Measurements from ENCODE around the gene KIAA1549.

The KIAA1549 gene

DNA sequence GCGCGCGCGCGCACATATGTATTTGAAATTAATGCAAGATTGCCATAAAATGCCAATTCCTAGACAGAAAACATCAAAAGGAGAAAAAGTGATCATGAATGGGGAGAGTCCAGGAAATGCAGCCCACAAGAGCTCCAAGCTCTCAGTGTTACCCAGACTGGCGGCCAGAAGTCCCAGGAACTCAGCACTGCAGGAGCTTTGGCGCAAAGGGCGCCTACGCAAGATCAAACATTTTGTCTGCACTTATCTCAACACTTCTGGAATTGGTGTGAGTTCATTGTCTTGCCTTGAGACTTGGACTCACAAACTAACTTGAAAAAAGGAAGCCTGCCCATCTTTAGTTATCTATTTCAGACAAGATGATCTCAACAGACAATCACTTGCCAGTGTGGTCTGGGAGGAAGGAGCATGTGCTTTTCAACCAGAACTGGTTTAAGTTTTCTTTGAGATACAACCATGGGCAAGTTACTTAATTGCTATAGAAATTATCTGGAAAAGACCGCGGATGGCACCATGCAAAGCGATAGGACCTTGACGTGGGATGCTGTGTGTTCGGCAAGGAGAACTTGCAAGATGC is 77.2 kb downstream of the KIAA1549 start:
- no peak for DNase-seq (ENCODE audit: low spot score)

DNA sequence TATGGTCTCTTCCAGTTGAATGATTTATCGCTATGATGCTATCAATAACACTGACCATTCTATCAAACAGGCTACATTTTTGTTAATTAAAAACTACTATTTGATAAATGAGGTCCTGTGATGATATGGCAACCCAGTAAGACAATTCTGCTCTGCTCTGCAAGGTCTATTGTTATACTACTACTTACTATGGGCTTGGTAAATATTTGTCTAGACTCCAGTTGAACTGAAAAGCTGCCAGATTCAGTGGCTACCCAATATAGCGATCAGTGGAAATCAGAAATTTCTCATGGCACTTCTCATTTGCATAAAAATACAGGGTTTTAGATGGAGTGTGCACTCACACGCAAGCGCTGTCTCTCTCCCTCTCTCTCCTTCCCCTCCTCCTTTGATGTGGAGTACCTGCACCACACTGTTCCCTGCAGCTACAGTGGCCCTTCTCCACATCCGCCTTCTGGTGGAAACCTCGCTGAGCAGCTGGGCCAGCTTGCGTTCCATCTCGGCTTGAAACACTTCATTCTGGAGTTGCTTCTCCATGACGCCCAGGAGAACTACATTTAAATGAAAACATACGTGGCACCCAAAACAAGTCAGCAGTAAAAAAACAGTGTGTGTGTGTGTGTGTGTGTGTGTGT is 77.9 kb downstream of the KIAA1549 start:
- DNase-seq (ENCODE audit: low spot score): no peak

DNA sequence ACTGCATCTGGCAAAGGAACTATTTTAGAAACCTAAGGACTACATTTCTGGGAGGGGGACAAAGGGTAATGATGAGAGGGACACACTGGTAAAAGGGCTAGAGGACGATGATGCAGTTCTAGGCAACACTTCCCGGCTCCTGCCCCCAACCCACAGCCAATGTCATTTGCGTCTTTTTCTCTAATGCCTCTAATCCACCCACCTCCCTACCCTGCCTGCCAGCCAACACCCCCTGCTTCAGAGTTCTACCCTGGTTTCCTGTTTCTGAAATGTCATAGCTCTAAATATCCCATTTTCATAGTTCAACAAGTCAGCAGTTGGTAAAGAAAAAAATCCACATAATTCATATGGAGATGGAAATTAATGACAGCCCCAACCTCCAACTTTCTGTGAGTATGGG is 79.0 kb downstream of the KIAA1549 start:
- no peak for DNase-seq (ENCODE audit: low spot score)

DNA sequence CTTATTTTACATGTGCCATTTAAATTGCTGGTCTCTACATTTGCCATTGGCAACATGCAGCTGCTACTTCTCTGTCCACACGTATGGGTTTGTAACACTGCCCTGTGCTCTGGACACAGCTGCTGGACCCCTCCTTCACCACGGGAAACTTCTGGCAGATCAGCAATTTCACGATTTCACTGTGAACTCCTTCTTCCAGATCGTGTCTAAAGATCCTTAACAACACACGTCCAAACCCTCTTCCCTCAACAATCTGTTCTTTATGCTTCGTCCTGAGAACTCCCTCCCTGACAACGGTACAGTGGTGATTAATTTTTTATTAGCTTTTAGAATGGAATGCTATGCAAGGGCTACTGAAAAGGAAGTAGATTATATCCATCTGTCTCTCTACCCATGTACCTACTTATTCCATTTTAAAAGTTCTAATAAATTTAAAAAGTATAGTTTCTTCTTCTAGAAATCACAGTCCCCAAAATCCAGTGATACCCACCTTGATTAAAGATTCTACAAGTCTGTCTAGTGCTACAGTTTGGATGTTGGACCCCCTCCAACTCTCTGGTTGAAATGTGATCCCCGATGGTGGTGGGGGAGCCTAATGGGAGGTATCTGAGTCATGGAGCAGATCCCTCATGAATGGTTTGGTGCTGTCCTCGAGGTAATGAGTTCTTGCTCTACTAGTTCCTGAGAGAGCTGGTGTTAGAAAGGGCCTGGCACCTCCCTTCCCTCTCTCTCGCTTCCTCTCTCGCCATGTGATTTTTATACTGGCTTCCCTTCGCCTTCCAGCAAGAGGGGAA is 81.0 kb downstream of the KIAA1549 start:
- no peak for DNase-seq (ENCODE audit: low spot score)

DNA sequence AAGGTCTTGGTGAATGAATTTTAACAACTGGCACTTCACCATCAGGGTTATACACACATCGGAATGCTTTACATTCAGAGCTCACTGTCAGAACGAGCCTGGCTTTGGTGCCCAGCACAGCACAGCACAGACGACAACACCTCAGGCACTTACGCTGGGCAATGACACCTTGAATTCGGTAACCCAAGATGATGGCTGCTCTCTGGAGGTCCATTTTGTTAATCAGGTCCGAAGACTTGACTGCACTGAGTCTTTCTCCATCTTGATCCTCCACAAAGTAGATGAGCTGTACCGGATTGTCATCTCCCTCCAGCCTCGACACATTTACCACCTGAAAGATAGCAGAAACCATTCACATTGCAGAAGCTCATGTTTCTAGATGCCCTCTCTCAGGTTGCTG is 82.4 kb downstream of the KIAA1549 start:
- DNase-seq (ENCODE audit: low spot score): no peak

DNA sequence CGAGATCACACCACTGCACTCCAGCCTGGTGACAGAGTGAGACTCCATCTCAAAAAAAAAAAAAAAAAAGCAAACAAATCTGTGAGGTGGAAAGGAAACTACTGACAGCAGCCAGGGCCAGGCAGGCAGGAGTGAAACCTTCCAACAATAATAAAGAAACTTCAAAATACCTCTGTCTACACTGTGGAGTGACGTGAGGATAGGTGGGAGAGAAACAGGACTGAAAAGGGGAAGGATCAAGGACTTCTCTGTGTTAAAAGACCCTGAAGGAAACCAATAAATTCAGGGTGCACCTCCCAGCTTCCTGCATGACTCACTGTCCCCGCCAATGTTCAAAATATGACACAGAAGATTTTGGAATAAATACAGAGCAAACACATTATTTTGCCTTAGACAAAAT is 82.9 kb downstream of the KIAA1549 start:
- DNase-seq (ENCODE audit: low spot score): no peak

DNA sequence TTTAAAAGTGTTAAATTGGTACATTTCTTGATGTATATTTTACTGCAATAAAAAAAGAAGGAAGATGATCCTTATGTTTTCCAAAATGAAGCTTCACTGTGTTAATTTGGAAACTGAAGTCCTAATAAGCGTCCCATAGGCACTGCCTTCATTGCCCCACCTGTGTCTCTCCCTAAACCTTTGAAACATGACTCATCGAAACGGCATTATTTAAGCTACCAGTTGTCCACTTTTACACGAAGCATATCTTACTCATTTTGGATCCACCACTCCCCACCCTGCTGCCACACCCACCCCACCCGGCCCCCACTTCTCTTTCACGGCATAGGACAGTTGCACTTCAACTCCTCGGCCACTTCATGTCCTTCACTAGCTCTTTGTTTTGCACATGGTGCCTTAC is 85.5 kb downstream of the KIAA1549 start:
- no peak for DNase-seq (ENCODE audit: low spot score)

DNA sequence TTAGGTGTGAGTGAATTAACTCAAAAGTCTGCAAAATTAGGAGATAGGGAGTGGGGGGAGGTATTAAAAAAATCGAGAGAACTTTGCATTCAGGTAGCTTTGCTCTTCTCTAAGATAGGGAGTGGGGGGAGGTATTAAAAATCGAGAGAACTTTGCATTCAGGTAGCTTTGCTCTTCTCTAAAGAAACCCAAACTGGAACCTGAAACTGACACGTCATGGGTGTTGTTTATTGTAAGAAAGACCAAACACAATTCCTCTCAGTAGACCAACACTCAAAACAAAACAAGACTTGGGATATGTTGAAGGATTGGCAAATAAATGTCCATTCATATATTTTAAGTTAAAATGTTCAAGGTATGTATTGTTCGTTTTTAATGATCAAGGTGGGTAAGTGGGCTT is 87.9 kb downstream of the KIAA1549 start:
- DNase-seq (ENCODE audit: low spot score): no peak

DNA sequence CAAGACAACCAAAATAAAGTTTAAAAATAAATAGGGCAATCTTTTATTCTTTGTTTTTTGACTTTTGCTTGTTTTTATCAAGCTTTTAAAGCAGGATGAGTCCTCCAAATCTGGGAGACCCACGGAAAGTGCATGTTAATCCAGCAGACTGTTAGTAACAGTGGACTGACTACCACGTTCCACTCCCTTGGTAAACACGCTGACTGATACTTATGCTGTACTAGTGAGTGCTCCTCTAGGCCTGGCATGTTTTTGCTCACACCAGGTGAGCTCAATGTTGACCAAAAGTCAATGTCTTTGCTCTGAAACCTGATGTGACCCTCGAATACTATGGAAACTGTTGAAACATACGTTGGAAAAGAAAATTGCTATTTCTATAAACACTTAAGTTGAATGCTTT is 88.4 kb downstream of the KIAA1549 start:
- DNase-seq (ENCODE audit: low spot score): no peak

DNA sequence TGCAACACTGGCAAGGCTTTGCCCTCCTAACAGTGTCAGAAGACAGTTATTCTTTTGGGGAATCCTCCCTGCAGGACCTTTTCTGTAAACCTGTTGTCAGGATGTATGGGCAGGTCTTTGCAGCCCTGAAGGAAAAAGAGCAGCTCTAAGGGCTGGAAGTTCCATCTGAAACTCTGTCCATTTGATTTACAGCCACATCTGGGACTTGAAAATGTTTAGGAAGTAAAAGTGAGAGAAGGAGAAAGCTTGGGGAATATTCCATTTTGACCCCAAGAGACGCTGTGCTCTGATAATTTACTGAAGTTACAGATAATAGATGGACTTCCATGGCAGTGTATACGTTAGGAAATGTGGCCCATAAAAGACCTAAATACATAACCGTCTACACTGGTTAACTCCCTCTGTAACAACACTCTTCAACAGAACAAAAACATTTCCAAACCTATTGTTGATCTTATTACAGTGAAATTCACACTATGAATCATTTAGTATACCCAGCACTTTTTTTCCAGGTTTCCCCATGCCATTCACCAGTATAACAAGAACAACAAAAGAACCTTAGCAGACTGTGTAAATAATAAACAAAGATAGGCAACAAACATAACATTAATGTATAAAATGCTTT is 89.1 kb downstream of the KIAA1549 start:
- no peak for DNase-seq (ENCODE audit: low spot score)

DNA sequence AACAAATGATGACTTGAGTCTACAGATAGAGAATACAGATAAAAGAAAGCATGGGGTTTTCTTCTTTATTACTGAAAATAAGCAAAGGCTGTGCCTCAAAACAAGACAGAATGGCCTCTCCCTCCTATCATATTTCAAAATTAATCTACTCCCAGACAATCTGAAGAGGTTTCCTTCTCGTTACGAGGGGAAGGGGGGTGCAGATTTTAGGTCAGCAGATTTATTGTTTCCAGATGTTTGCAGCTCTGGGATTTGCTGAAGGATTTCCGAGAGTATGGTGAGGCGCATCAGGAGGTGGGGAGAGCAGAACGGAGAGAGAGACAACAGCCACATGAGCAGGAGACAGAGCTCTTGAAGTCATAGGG is 89.8 kb downstream of the KIAA1549 start:
- DNase-seq (ENCODE audit: low spot score): no peak

DNA sequence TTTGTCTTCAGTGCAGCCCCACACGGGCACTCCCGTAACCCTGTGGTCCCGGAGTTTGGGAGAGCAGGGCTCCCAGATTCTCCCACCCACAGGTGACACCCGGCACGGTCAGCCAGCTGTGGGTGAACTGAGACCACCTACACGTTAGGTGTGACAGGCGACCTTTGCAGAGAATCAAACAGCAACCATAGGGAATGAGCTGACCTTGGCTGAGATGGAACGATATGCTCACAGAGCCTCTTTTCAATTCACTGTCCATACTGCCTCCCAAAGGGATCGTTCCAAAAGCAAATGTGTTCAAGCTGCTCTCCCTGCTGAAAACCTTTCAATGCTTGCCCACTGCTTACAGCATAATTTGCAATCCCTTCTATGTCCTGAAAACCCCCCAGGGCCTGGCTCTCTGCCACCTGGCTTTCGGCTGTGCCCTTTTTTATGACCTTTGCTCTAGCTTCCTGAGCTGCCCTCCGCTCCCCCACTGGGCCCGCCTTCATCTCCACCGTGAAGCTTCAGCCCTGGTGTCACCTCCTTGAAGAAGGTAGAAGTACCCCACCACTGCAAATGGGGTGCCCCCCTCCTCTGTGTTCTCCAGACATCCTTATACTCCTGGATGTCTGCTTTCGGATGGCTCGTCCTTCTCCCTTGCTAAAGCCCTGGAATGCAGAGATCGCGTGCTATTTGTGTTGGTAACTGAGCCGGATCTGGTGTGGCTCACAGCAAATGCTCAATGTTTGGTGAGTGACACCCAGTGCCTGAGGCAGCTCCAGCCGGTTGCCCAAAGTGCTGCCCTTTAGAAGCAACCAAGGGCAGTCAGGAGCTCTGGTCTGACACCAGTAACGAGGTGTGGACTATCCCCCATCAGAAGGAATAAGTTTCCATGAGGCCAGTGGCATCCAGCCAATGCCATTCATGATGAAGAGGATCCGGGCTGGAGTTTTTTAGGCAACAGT is 90.4 kb downstream of the KIAA1549 start:
- no peak for DNase-seq (ENCODE audit: low spot score)

DNA sequence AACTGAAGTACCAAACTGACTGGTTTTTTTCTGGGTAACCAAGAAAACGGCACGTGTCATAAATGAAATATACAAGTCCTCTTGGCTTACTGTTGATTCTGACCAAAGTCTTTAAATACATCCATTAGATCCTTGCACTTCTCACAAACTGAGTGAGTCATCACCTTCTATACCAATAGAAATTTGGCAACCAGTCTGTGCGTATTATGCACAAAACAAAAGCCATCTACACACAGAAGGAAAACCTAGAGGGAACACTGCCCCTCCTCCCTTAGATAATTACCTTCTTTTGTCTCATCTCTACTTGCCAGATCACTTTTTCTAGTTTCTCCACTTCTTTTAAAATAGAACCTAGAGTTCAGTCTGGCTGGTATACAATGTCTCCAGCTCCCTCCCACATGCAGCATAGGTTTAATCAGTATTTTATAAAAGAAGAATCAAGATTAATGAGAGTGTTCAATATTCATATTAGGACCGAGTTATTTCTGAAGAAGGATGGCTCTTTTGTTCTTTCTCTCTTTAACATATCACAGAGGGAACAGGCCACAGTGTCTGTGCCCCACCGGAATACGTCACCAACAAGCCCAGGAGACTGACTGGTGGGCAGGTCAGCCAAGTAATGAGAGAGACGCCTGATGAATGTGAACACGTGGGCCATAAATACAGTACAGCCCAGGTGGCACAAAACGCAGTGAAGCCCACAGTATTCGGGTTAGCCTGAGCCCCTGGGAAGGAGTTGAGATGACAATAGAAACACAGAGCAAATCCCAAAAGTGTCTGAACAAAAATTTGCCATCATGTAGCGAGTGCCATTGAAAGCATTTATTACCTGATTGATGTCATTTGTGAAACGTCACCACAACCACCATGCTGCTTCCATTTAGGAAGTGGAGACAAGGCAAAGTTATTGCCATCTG is 91.3 kb downstream of the KIAA1549 start:
- DNase-seq (ENCODE audit: low spot score): no peak

DNA sequence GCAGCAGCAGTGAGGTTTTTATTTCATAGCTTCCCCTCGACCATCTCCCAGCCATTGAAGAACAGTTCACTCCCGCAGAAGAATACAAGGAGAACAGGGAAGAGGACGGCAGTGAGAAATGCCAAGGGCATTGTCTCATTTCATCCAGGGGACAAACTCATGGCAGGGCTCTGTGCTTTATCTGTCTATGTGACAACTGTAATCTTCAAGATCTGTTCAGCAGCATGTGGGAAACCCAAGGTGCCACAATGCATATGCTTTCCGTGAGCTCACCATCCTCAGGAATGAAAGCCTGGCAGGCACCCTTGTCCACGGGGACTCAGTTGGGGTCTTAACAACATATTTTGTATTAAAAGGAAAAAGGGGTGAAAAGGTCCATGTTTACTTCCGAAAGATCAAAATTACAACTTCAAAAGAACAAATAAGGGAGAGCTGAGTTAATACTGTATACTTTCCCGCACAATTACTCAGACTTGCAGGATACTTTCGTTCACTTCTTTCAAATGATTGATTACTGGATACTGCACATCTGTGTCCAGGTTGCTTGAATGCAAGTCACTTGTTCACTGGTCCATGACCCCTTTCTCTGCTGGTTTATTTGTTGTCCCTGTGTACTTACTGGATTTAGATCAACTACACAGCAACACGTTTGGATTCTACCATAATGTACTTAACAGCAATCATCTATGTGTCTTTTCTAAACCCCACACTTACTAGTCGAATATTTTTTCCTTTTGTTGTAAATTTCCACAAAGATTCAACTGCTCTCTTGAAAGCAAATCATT is 93.1 kb downstream of the KIAA1549 start:
- no peak for DNase-seq (ENCODE audit: low spot score)

DNA sequence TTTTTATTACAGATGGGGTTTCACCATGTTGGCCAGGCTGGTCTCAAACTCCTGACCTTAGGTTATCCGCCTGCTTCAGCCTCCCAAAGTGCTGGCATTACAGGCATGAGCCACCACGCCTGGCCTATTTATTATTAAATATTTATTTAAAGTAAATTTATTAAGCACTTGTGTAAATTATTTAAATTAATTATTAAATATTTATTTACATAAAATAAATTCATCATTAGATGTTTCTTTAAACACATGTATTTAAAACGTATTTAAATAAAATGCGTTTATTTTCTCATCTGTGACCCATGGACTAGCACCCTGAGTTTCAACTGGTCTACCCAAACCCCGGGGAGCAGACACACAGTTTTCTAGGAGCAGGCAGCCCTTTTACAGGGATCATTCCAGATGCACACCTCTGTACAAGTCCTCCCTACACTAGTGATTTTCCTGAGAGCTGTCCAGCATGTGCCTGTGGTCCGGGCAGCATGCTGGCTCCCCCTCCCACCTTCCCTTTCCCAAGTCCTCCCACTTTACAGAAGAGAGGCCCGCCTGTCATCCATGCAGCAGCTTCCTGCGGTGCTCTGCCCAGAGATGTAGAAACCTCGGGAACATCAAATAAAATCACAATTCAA is 94.0 kb downstream of the KIAA1549 start:
- DNase-seq (ENCODE audit: low spot score): no peak

DNA sequence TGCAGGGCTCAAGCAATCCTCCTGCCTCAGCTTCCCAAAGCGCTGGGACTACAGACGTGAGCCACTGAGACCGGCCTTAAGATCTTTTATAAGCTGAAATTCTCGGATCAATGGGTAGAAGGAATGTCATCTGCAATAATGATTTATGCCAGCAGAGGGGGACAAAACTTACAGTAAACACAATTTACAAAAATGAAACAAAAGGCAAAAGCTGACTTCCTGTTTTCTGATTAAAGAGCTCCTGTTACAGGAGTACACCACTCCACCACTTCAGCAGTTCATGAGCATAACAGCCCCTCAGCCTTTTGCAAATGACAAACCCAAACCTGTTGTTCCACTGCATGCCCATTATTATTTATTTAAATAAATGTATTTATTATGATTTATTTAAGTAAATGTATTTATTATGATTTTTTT is 94.7 kb downstream of the KIAA1549 start:
- DNase-seq (ENCODE audit: low spot score): peak; percentile 65

DNA sequence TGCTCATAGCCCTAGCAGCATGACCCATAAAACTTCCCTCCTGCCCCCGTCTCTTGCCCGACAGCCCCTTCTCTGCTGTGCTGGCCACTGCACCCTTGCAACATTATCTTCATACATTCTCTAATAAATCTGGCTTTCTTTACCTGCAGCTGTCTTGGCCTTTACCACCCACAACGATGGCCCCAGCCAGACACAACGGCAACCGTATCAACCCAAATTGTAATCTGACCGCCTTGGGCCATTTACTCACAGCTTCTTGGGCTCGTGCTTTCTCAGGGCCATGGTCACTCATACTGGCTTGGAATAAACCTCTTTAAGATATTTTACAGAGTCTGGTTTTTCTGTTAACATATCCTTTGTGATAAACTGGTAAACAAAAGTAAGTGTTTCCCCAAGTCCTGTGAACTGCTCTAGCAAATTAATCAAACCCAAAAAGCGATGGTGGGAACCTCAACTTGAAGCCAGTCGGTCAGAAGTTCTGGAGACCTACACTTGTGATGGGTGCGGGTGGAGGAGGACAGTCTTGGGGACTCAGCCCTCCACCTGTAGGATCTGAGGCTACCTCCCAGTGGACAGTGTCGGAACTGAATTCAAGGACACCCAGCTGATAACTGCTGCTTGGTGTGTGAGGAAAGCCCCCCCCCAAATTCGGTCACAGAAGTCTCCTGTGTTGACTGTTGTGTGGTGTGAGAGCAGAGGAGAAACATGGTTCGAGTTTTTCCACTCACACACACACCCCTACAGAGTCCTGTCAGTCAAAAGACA is 95.6 kb downstream of the KIAA1549 start:
- no peak for DNase-seq (ENCODE audit: low spot score)

DNA sequence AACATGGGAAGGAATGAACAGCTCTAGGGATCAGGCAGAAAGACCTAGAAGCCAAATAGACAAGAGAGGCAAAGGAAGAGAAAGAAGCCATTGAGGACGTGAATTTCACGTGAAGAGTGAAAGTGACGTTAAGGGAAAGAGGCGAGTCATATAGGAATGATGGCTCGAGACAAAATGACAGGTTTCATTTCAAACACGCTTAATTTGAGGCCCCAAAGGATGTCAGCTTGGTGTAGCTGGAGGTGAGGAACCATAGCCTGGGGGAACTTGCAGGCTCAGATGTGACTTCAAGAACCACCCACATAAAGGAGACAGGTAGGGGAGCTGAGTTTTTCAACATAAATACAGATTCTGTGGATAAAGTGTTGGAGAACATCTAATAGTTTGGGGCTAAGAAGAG is 98.9 kb downstream of the KIAA1549 start:
- no peak for DNase-seq (ENCODE audit: low spot score)
